CD4-positive, alpha-beta memory T cell (primary cell): ENCODE results near the gene EEF1G. TPM values are rescaled to one million over a fixed set of nuclear protein-coding genes. Genes with fewer than 3 reads are reported as not detected.

ENCODE experiments used
- CTCF ChIA-PET: fragments of 350-600 bp; sonication (Branson Sonifier 250); formaldehyde crosslinking; loops from one replicate; lab custom pipeline; 2021; ENCODE audit warnings: inconsistent platforms; ENCODE audit not compliant: partially characterized antibody; lab: Charles Lee
- POLR2A ChIA-PET: fragments of 350-600 bp; sonication (Branson Sonifier 250); formaldehyde crosslinking; loops from one replicate; lab custom pipeline; 2021; ENCODE audit not compliant: partially characterized antibody; lab: Charles Lee
- DNase-seq, 5 donors: peaks; one replicate each; pipeline versions ENCODE4 v3.0.0 to v3.0.0-alpha.2; 2020 to 2022; ENCODE audit warnings: mixed read lengths in 1 of 5
- H3K27ac ChIP-seq: one replicate; pipeline ENCODE4 v1.7.0; 2013; ENCODE audit warnings: low read depth, low read length
- H3K27me3 ChIP-seq: 2 replicates; pipeline ENCODE4 v1.7.0; 2013; ENCODE audit warnings: mild to moderate bottlenecking, low read length, moderate library complexity; ENCODE audit not compliant: insufficient read depth
- H3K36me3 ChIP-seq: 2 replicates; pipeline ENCODE4 v1.7.0; 2013; ENCODE audit warnings: mild to moderate bottlenecking, low read length, moderate library complexity; ENCODE audit not compliant: insufficient read depth
- H3K4me1 ChIP-seq: 2 replicates; pipeline ENCODE4 v1.7.0; 2013; ENCODE audit warnings: mild to moderate bottlenecking, low read length, moderate library complexity; ENCODE audit not compliant: insufficient read depth
- H3K4me3 ChIP-seq, 2 donors: one replicate each; pipeline ENCODE4 v1.7.0; 2013; ENCODE audit warnings: low read length in 2 of 2, mild to moderate bottlenecking in 1 of 2
- H3K9me3 ChIP-seq, 2 donors: one replicate each; pipeline ENCODE4 v1.7.0; 2013; ENCODE audit warnings: low read length in 2 of 2, control low read depth in 1 of 2; ENCODE audit not compliant: control insufficient read depth in 1 of 2
- H3K27ac Mint-ChIP-seq, 7 donors: one replicate each; pipeline ENCODE4 v1.8.0; 2020 to 2021; ENCODE audit warnings: mixed read lengths in 7 of 7, mild to moderate bottlenecking in 6 of 7, inconsistent platforms in 3 of 7, moderate library complexity in 3 of 7
- H3K27me3 Mint-ChIP-seq, 2 donors: one replicate each; pipeline ENCODE4 v1.8.0; 2020 to 2021; ENCODE audit warnings: mixed read lengths in 2 of 2
- H3K36me3 Mint-ChIP-seq, 2 donors: one replicate each; pipeline ENCODE4 v1.8.0; 2020 to 2021; ENCODE audit warnings: mixed read lengths in 2 of 2, inconsistent platforms in 1 of 2, mild to moderate bottlenecking in 1 of 2
- H3K4me1 Mint-ChIP-seq, 4 donors: one replicate each; pipeline ENCODE4 v1.8.0; 2020 to 2021; ENCODE audit warnings: mixed read lengths in 4 of 4, mild to moderate bottlenecking in 1 of 4
- H3K4me3 Mint-ChIP-seq, 8 donors: one replicate each; pipeline ENCODE4 v1.8.0; 2020 to 2021; ENCODE audit warnings: mixed read lengths in 8 of 8, mild to moderate bottlenecking in 7 of 8, moderate library complexity in 6 of 8, inconsistent platforms in 3 of 8
- H3K9me3 Mint-ChIP-seq, 8 donors: one replicate each; pipeline ENCODE4 v1.8.0; 2020 to 2021; ENCODE audit warnings: mixed read lengths in 8 of 8, mild to moderate bottlenecking in 5 of 8, inconsistent platforms in 3 of 8, moderate library complexity in 1 of 8
- intact Hi-C: fragments of 100-400 bp; cut with micrococcal nuclease; formaldehyde crosslinking; loops from one replicate; pipeline ENCODE4 v1.15.1; 2023
- polyA plus RNA-seq, 2 donors: library from polyadenylated mRNA; unstranded; fragments of 300-500 nt; fragmentation: Illumina TruSeq; gene quantifications; one replicate each; pipeline ENCODE4 v1.2.3, GENCODE V29; 2021
- total RNA-seq, 2 experiments: library from RNA; stranded (reverse); gene quantifications; one replicate each; pipeline ENCODE4 v1.2.3, GENCODE V29; 2021

Gene EEF1G
- total and polyA plus RNA-seq, 4 experiments from 2014 or later = 1,453 to 1,910 (median 1,835) TPM

GRCh38 chr11:62559204-62559603 lies 14.5 kb downstream of the EEF1G start:
- Histone ChIP-seq H3K27me3 (no peaks in the 10 kb centered on the region), H3K9me3 (no peaks in the 10 kb centered on the region), H3K4me3 (no peak overlapping the region), H3K36me3 (peaks cover 7% of the 10 kb centered on the region), H3K4me1 (peaks cover 69% of the 10 kb centered on the region), H3K27ac (peak overlapping the region; percentile 95)
- CTCF ChIA-PET = interaction anchor here (1.1 to 14.9 kb wide), 17 partner anchors 8 to 166 kb away, joined by 3 to 450 read pairs (median 7); partner anchors contain the start of genes AHNAK, B3GAT3, EEF1G and SCGB1A1
- Mint-ChIP-seq H3K4me1 (peaks cover 50 to 75% (median 63%) of the 10 kb centered on the region in 4 donors), H3K36me3 (peaks cover 25 to 42% of the 10 kb centered on the region in 2 donors), H3K27ac (peak overlapping the region; percentile 94 to 100 (median 98)), H3K4me3 (peak overlapping the region in 7 of 8 donors; percentile 40 to 77 (median 71)), H3K9me3 (no peaks in the 10 kb centered on the region), H3K27me3 (no peaks in the 10 kb centered on the region)
- POLR2A ChIA-PET = interaction anchor here (0.6 to 12.5 kb wide), 11 partner anchors 8 to 1160 kb away, joined by 3 to 751 read pairs (median 7); partner anchors contain the start of genes AHNAK, C11orf98, CSKMT and TUT1
- intact Hi-C loops = loop anchor here (10.0 kb wide), 1 partner anchor 296 kb away; no protein-coding TSS in a partner anchor
- no peak for DNase-seq

- Histone ChIP-seq H3K27ac (peak overlapping the region; percentile 95), H3K4me3 (peak overlapping the region in 1 of 2 donors; percentile 17), H3K4me1 (peaks cover 74% of the 10 kb centered on the region), H3K27me3 (no peaks in the 10 kb centered on the region), H3K36me3 (peaks cover 7% of the 10 kb centered on the region), H3K9me3 (no peaks in the 10 kb centered on the region)
- Mint-ChIP-seq H3K4me3 (peak overlapping the region in 7 of 8 donors; percentile 43 to 91 (median 89)), H3K9me3 (no peaks in the 10 kb centered on the region), H3K4me1 (peaks cover 55 to 80% (median 68%) of the 10 kb centered on the region in 4 donors), H3K27me3 (no peaks in the 10 kb centered on the region), H3K27ac (peak overlapping the region; percentile 98 to 100 (median 100)), H3K36me3 (peaks cover 25 to 39% of the 10 kb centered on the region in 2 donors)
- peak in 1 of 5 donors; percentile 31 for DNase-seq
- ChIA-PET CTCF (interaction anchor here (1.1 to 14.9 kb wide), 11 partner anchors 8 to 165 kb away, joined by 3 to 450 read pairs (median 24); partner anchors contain the start of gene SCGB1A1), POLR2A (interaction anchor here (0.8 to 12.5 kb wide), 11 partner anchors 8 to 284 kb away, joined by 3 to 751 read pairs (median 10); partner anchors contain the start of genes AHNAK, BSCL2, C11orf98 and CSKMT)
- intact Hi-C loops = loop anchor here (10.0 kb wide), 1 partner anchor 296 kb away; no protein-coding TSS in a partner anchor
Measured at GRCh38 chr11:62558669-62559068, 15.0 kb downstream of the EEF1G start.

GRCh38 chr11:62556875-62557631 lies 16.6 kb downstream of the EEF1G start:
- CTCF ChIA-PET = interaction anchor here (0.6 to 14.9 kb wide), 25 partner anchors 9 to 1536 kb away, joined by 3 to 450 read pairs (median 3); partner anchors contain the start of genes AHNAK, EEF1G, SCGB1A1 and SLC3A2
- H3K27me3 ChIP-seq = no peaks in the 10 kb centered on the region
- Mint-ChIP-seq H3K4me3 (peak overlapping the region; percentile 82 to 91 (median 90)), H3K27me3 (no peaks in the 10 kb centered on the region), H3K36me3 (peaks cover 24 to 28% of the 10 kb centered on the region in 2 donors), H3K4me1 (peaks cover 68 to 94% (median 81%) of the 10 kb centered on the region in 4 donors), H3K27ac (peak overlapping the region; percentile 98 to 100 (median 100)), H3K9me3 (no peaks in the 10 kb centered on the region)
- H3K4me3 ChIP-seq = peak overlapping the region; percentile 7 to 75
- no peaks in the 10 kb centered on the region for H3K9me3 ChIP-seq
- POLR2A ChIA-PET = interaction anchor here (0.6 to 12.5 kb wide), 27 partner anchors 15 to 1760 kb away, joined by 3 to 751 read pairs (median 5); partner anchors contain the start of genes AHNAK, B3GAT3, BSCL2 and C11orf98
- peaks cover 7% of the 10 kb centered on the region for H3K36me3 ChIP-seq
- peak overlapping the region; percentile 95 for H3K27ac ChIP-seq
- peaks cover 91% of the 10 kb centered on the region for H3K4me1 ChIP-seq
- intact Hi-C loops = loop anchor here (1.0 to 10.0 kb wide), 3 partner anchors 11 to 298 kb away; partner anchors contain the start of genes AHNAK and EEF1G
- DNase-seq = peak in 4 of 5 donors; percentile 73 to 85 (median 78)

DNA sequence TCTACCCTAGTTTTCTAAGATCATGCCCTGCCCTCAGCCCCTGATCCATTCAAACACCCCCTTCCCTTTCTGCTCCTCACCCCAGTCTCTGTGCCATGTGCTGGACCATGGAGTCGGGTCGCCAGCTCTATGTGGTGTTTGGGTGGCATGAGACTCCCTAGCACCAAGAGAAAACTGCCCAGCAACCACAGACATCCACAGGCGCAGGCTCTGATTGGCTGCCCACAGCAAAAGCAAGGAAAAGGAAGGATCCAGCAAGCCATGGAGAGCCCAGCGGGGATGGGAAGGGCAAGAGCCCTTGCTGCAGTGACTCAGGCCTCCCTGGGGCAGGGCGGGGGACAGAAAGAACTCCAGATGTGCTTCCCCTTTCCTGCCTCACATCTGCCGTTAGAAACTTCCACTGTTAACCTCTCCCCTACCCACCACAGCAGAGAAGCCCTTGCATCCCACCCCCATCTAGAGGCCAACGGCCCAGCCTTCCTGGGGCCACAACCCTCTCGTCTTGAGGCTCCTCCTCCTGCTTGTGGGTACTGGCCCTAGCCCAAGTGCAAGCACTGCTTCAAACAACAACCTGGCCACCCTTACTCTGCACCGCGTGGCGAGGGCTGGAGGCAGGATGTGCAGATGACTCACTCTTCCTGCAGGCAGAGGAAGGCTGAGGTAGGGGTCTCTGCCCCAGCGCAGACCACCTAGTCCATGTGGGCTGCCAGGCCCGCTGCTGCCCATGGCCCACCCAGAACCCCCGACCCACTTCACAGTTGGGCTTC lies 17.4 kb downstream of the EEF1G start:
- Mint-ChIP-seq H3K9me3 (peaks cover 0 to 4% (median 0%) of the 10 kb centered on the region in 8 donors), H3K4me1 (peaks cover 73 to 97% (median 85%) of the 10 kb centered on the region in 4 donors), H3K27me3 (peaks cover 0 to 2% of the 10 kb centered on the region in 2 donors), H3K27ac (peak overlapping the region; percentile 98 to 100 (median 100)), H3K4me3 (peak overlapping the region; percentile 82 to 91 (median 90)), H3K36me3 (peaks cover 18 to 28% of the 10 kb centered on the region in 2 donors)
- H3K4me1 ChIP-seq = peaks cover 98% of the 10 kb centered on the region
- POLR2A ChIA-PET = interaction anchor here (0.5 to 12.5 kb wide), 26 partner anchors 11 to 1659 kb away, joined by 3 to 751 read pairs (median 7); partner anchors contain the start of genes AHNAK, B3GAT3, BSCL2 and C11orf98
- DNase-seq = peak; percentile 85 to 97 (median 87)
- H3K27ac ChIP-seq = peak overlapping the region; percentile 95
- CTCF ChIA-PET = interaction anchor here (0.6 to 14.9 kb wide), 17 partner anchors 9 to 1536 kb away, joined by 3 to 450 read pairs (median 5); partner anchors contain the start of genes AHNAK, EEF1G, SCGB1A1 and SLC3A2
- H3K9me3 ChIP-seq = no peaks in the 10 kb centered on the region
- H3K27me3 ChIP-seq = no peaks in the 10 kb centered on the region
- peak overlapping the region; percentile 37 to 75 for H3K4me3 ChIP-seq
- intact Hi-C loops = loop anchor here (1.0 to 10.0 kb wide), 3 partner anchors 10 to 299 kb away; partner anchors contain the start of genes AHNAK and EEF1G
- peaks cover 7% of the 10 kb centered on the region for H3K36me3 ChIP-seq

- peak overlapping the region; percentile 37 to 75 for H3K4me3 ChIP-seq
- H3K27me3 ChIP-seq = no peaks in the 10 kb centered on the region
- ChIA-PET CTCF (interaction anchor here (1.1 to 14.9 kb wide), 6 partner anchors 9 to 162 kb away, joined by 3 to 450 read pairs (median 48); partner anchors contain the start of genes AHNAK, SCGB1A1 and TUT1), POLR2A (interaction anchor here (0.5 to 12.5 kb wide), 24 partner anchors 12 to 526 kb away, joined by 3 to 751 read pairs (median 4); partner anchors contain the start of genes AHNAK, B3GAT3, C11orf98 and CSKMT)
- peaks cover 78 to 100% (median 88%) of the 10 kb centered on the region in 4 donors for H3K4me1 Mint-ChIP-seq
- H3K27ac Mint-ChIP-seq = peak overlapping the region; percentile 98 to 100 (median 100)
- H3K4me3 Mint-ChIP-seq = peak overlapping the region; percentile 82 to 91 (median 90)
- H3K27ac ChIP-seq = peak overlapping the region; percentile 95
- intact Hi-C loops = loop anchor here (1.0 to 10.0 kb wide), 3 partner anchors 9 to 299 kb away; partner anchors contain the start of genes AHNAK and EEF1G
- peak; percentile 88 to 94 (median 92) for DNase-seq
- H3K36me3 Mint-ChIP-seq = peaks cover 12 to 22% of the 10 kb centered on the region in 2 donors
- H3K9me3 Mint-ChIP-seq = peaks cover 0 to 4% (median 0%) of the 10 kb centered on the region in 8 donors
- H3K36me3 ChIP-seq = peaks cover 7% of the 10 kb centered on the region
- H3K9me3 ChIP-seq = no peaks in the 10 kb centered on the region
- peaks cover 0 to 2% of the 10 kb centered on the region in 2 donors for H3K27me3 Mint-ChIP-seq
- peaks cover 100% of the 10 kb centered on the region for H3K4me1 ChIP-seq
Measured at GRCh38 chr11:62555464-62556107, 18.1 kb downstream of the EEF1G start.
